Measurements from ENCODE around the gene SCN5A.

The SCN5A gene

GRCh38 chr3:38563886-38564270, 85.6 kb downstream of the SCN5A start:
- DNase-seq (ENCODE audit: extremely low spot score): no peak
- TF ChIP-seq L3MBTL2 (conservative IDR thresholded peaks at IDR 0.05) (no peak), PKNOX1 (IDR thresholded peaks at IDR 0.05) (no peak), SP1 (IDR thresholded peaks at IDR 0.05) (no peak), FOXM1 (IDR thresholded peaks at IDR 0.05; ENCODE audit: borderline replicate concordance) (no peak), SUZ12 (IDR thresholded peaks at IDR 0.05) (no peak), ELF4 (IDR thresholded peaks at IDR 0.05) (no peak), NFRKB (IDR thresholded peaks at IDR 0.05) (no peak), HDGF (IDR thresholded peaks at IDR 0.05; ENCODE audit: borderline replicate concordance) (no peak), BHLHE40 (IDR thresholded peaks at IDR 0.05; ENCODE audit: borderline replicate concordance) (no peak), FOXK2 (IDR thresholded peaks at IDR 0.05) (no peak), CTBP1 (IDR thresholded peaks at IDR 0.05; ENCODE audit: borderline replicate concordance) (no peak)
- CTCF ChIA-PET: no interaction called here
- POLR2A ChIA-PET: no interaction called here

- no peak for DNase-seq (ENCODE audit: extremely low spot score)
- ChIA-PET CTCF (no interaction called here), POLR2A (no interaction called here)
- no peak for TF ChIP-seq ELF4 (IDR thresholded peaks at IDR 0.05)
- no peak for TF ChIP-seq FOXA1 (IDR thresholded peaks at IDR 0.05)
- TF ChIP-seq TARDBP (IDR thresholded peaks at IDR 0.05): no peak
- TF ChIP-seq PKNOX1 (IDR thresholded peaks at IDR 0.05): no peak
- no peak for TF ChIP-seq SP1 (IDR thresholded peaks at IDR 0.05)
- no peak for TF ChIP-seq HDGF (IDR thresholded peaks at IDR 0.05; ENCODE audit: borderline replicate concordance)
- no peak for TF ChIP-seq SUZ12 (IDR thresholded peaks at IDR 0.05)
- no peak for TF ChIP-seq L3MBTL2 (conservative IDR thresholded peaks at IDR 0.05)
- no peak for TF ChIP-seq ZNF384 (IDR thresholded peaks at IDR 0.05)
- no peak for TF ChIP-seq FOXK2 (IDR thresholded peaks at IDR 0.05)
- TF ChIP-seq ARNT (IDR thresholded peaks at IDR 0.05): no peak
- no peak for TF ChIP-seq NFRKB (IDR thresholded peaks at IDR 0.05)
- TF ChIP-seq BHLHE40 (IDR thresholded peaks at IDR 0.05; ENCODE audit: borderline replicate concordance): no peak
- no peak for TF ChIP-seq LEF1 (IDR thresholded peaks at IDR 0.05; ENCODE audit: borderline replicate concordance)
- no peak for TF ChIP-seq FOXM1 (IDR thresholded peaks at IDR 0.05; ENCODE audit: borderline replicate concordance)
- TF ChIP-seq CTBP1 (IDR thresholded peaks at IDR 0.05; ENCODE audit: borderline replicate concordance): no peak
These were observed 86.2 kb downstream of the SCN5A start for GRCh38 chr3:38563070-38563885.

GRCh38 chr3:38562467-38562925, 87.0 kb downstream of the SCN5A start:
- no peak for TF ChIP-seq ARNT (IDR thresholded peaks at IDR 0.05)
- ChIA-PET POLR2A (no interaction called here), CTCF (no interaction called here)
- no peak for DNase-seq (ENCODE audit: extremely low spot score)

GRCh38 chr3:38561746-38562466, 87.6 kb downstream of the SCN5A start:
- no peak for DNase-seq (ENCODE audit: extremely low spot score)
- POLR2A ChIA-PET: no interaction called here
- TF ChIP-seq LEF1 (IDR thresholded peaks at IDR 0.05; ENCODE audit: borderline replicate concordance): no peak
- no peak for TF ChIP-seq HDGF (IDR thresholded peaks at IDR 0.05; ENCODE audit: borderline replicate concordance)
- no peak for TF ChIP-seq SP1 (IDR thresholded peaks at IDR 0.05)
- TF ChIP-seq BHLHE40 (IDR thresholded peaks at IDR 0.05; ENCODE audit: borderline replicate concordance): no peak
- TF ChIP-seq L3MBTL2 (conservative IDR thresholded peaks at IDR 0.05): no peak
- no peak for TF ChIP-seq FOXK2 (IDR thresholded peaks at IDR 0.05)
- no peak for TF ChIP-seq FOXA1 (IDR thresholded peaks at IDR 0.05)
- TF ChIP-seq CTBP1 (IDR thresholded peaks at IDR 0.05; ENCODE audit: borderline replicate concordance): no peak
- no peak for TF ChIP-seq ARNT (IDR thresholded peaks at IDR 0.05)
- no peak for TF ChIP-seq ELF4 (IDR thresholded peaks at IDR 0.05)
- no peak for TF ChIP-seq PKNOX1 (IDR thresholded peaks at IDR 0.05)
- no peak for TF ChIP-seq ZNF384 (IDR thresholded peaks at IDR 0.05)
- CTCF ChIA-PET: no interaction called here

GRCh38 chr3:38560996-38561717, 88.3 kb downstream of the SCN5A start:
- ChIA-PET POLR2A (no interaction called here), CTCF (no interaction called here)
- TF ChIP-seq SP1 (IDR thresholded peaks at IDR 0.05): no peak
- no peak for TF ChIP-seq PKNOX1 (IDR thresholded peaks at IDR 0.05)
- TF ChIP-seq ELF4 (IDR thresholded peaks at IDR 0.05): no peak
- TF ChIP-seq LEF1 (IDR thresholded peaks at IDR 0.05; ENCODE audit: borderline replicate concordance): no peak
- no peak for TF ChIP-seq CTBP1 (IDR thresholded peaks at IDR 0.05; ENCODE audit: borderline replicate concordance)
- TF ChIP-seq FOXA1 (IDR thresholded peaks at IDR 0.05): no peak
- TF ChIP-seq ZNF384 (IDR thresholded peaks at IDR 0.05): no peak
- TF ChIP-seq FOXM1 (IDR thresholded peaks at IDR 0.05; ENCODE audit: borderline replicate concordance): no peak
- no peak for TF ChIP-seq TARDBP (IDR thresholded peaks at IDR 0.05)
- no peak for TF ChIP-seq NFRKB (IDR thresholded peaks at IDR 0.05)
- no peak for TF ChIP-seq FOXK2 (IDR thresholded peaks at IDR 0.05)
- no peak for TF ChIP-seq HDGF (IDR thresholded peaks at IDR 0.05; ENCODE audit: borderline replicate concordance)
- TF ChIP-seq ARNT (IDR thresholded peaks at IDR 0.05): no peak
- TF ChIP-seq BHLHE40 (IDR thresholded peaks at IDR 0.05; ENCODE audit: borderline replicate concordance): no peak
- no peak for TF ChIP-seq SUZ12 (IDR thresholded peaks at IDR 0.05)
- no peak for TF ChIP-seq L3MBTL2 (conservative IDR thresholded peaks at IDR 0.05)
- DNase-seq (ENCODE audit: extremely low spot score): no peak

All from HEK293T (cell line).